SK-N-SH treated with all-trans-retinoic acid at 6 μM for 48 hours (cell line): ENCODE results near the gene IP6K2.

ENCODE experiments used
- CSRNP3 ChIP-seq: fragments of 250-450 bp; sonication (Bioruptor Pico); IDR thresholded peaks from 2 replicates; pipeline ENCODE4 v1.5.1; 2021; ENCODE audit warnings: mild to moderate bottlenecking, moderate library complexity
- GLIS3 ChIP-seq: fragments of 250-450 bp; sonication (Bioruptor Pico); IDR thresholded peaks from 2 replicates; pipeline ENCODE4 v1.5.0; 2020; ENCODE audit warnings: mild to moderate bottlenecking, moderate library complexity
- PATZ1 ChIP-seq: fragments of 250-450 bp; sonication (Bioruptor Pico); IDR thresholded peaks from 2 replicates; pipeline ENCODE4 v1.8.0; 2020; ENCODE audit warnings: mild to moderate bottlenecking, moderate library complexity, borderline replicate concordance
- POU6F1 ChIP-seq: fragments of 250-450 bp; sonication (Bioruptor Pico); IDR thresholded peaks from 2 replicates; pipeline ENCODE4 v1.8.0; 2021; ENCODE audit warnings: low read depth, mild to moderate bottlenecking, moderate library complexity, borderline replicate concordance
- TOX ChIP-seq: fragments of 250-450 bp; sonication (Bioruptor Pico); IDR thresholded peaks from 2 replicates; pipeline ENCODE4 v1.8.0; 2021; ENCODE audit warnings: mild to moderate bottlenecking, moderate library complexity, borderline replicate concordance
- ZFP3 ChIP-seq: fragments of 250-450 bp; sonication (Bioruptor Pico); IDR thresholded peaks from 2 replicates; pipeline ENCODE4 v1.5.0; 2020; ENCODE audit warnings: mild to moderate bottlenecking, moderate library complexity
- ZNF565 ChIP-seq: fragments of 450-650 bp; formaldehyde crosslinking; conservative IDR thresholded peaks from 2 replicates; pipeline ENCODE4 v1.5.0; 2020; ENCODE audit warnings: low read depth, mild to moderate bottlenecking, moderate library complexity

GRCh38 chr3:48641396-48641795 lies 75.6 kb downstream of the IP6K2 start:
- TF ChIP-seq CSRNP3 (CRISPR knock-in tag) (no peak), ZNF565 (CRISPR knock-in tag) (no peak), TOX (CRISPR knock-in tag) (no peak), ZFP3 (no peak), PATZ1 (CRISPR knock-in tag) (no peak), POU6F1 (CRISPR knock-in tag) (no peak), GLIS3 (CRISPR knock-in tag) (no peak)
